Activated CD4-positive, alpha-beta T cell treated with anti-CD3 and anti-CD28 coated beads, Interleukin-2, Interleukin-4, amounts not matched to agents 100 ng/mL and 50 ng/mL, durations not matched to agents 16 hours and 8 hours (primary cell): Measurements from ENCODE around the gene FAM237B.
"Not testable (repeated sequence)": the region's sequence is repeated elsewhere in the genome, so short reads cannot be mapped to it uniquely, and the experiment has no call there.

Source experiments
- DNase-seq: peaks from one replicate; pipeline ENCODE4 v3.0.0-alpha.2; 2020; ENCODE audit warnings: low spot score

FAM237B gene

GRCh38 chr7:90320801-90321494, at the start of gene FAM237B:
Gene FAM237B, minus strand, starts transcription at chr7:90321304. Its CDS starts 1,556 bp downstream, at chr7:90319748.
- DNase-seq = no peak

- DNase-seq = no peak
Measured at GRCh38 chr7:90351987-90352386, 30.9 kb upstream of the FAM237B start.

GRCh38 chr7:90350032-90350431, 28.9 kb upstream of the FAM237B start:
- not testable (repeated sequence) for DNase-seq

- DNase-seq = no peak
Measured at GRCh38 chr7:90349305-90349704, 28.2 kb upstream of the FAM237B start.

GRCh38 chr7:90347759-90348158, 26.7 kb upstream of the FAM237B start:
- no peak for DNase-seq

GRCh38 chr7:90346336-90347125, 25.4 kb upstream of the FAM237B start, which contains the start of gene GTPBP10:
Gene GTPBP10, plus strand, starts transcription at chr7:90346716. Its CDS starts 26 bp downstream, at chr7:90346742.
- peak; percentile 94 for DNase-seq

GRCh38 chr7:90345595-90346335, 24.7 kb upstream of the FAM237B start:
- DNase-seq = peak; percentile 2

- no peak for DNase-seq
Measured at GRCh38 chr7:90345016-90345415, 23.9 kb upstream of the FAM237B start.

- no peak for DNase-seq
Measured at GRCh38 chr7:90337106-90337505, 16.0 kb upstream of the FAM237B start.

- DNase-seq = not testable (repeated sequence)
Measured at GRCh38 chr7:90334926-90335325, 13.8 kb upstream of the FAM237B start.

GRCh38 chr7:90334193-90334843, 13.2 kb upstream of the FAM237B start:
- no peak for DNase-seq

GRCh38 chr7:90326500-90326899, 5.4 kb upstream of the FAM237B start:
- no peak for DNase-seq

- no peak for DNase-seq
Measured at GRCh38 chr7:90322837-90323236, 1.7 kb upstream of the FAM237B start.

GRCh38 chr7:90320418-90320800, 695 bp downstream of the FAM237B start:
- DNase-seq = no peak

- DNase-seq = no peak
Measured at GRCh38 chr7:90320014-90320413, 1.1 kb downstream of the FAM237B start.

- DNase-seq = no peak
Measured at GRCh38 chr7:90313907-90314306, 7.2 kb downstream of the FAM237B start.

- DNase-seq = no peak
Measured at GRCh38 chr7:90312745-90313144, 8.4 kb downstream of the FAM237B start.

- DNase-seq = no peak
Measured at GRCh38 chr7:90311175-90311574, 9.9 kb downstream of the FAM237B start.

- no peak for DNase-seq
Measured at GRCh38 chr7:90309872-90310271, 11.2 kb downstream of the FAM237B start.

- no peak for DNase-seq
Measured at GRCh38 chr7:90303241-90303640, 17.9 kb downstream of the FAM237B start.

GRCh38 chr7:90298145-90299038, 22.7 kb downstream of the FAM237B start:
- DNase-seq = peak; percentile 19
